ENCODE measurements around the gene KCMF1.

The KCMF1 gene

GRCh38 chr2:84986018-84986417 is 15.1 kb downstream of the KCMF1 start:
- DNase-seq = no peak

GRCh38 chr2:84989422-84989821 is 18.5 kb downstream of the KCMF1 start:
- no peak for DNase-seq

GRCh38 chr2:84989927-84990326 is 19.0 kb downstream of the KCMF1 start:
- DNase-seq = no peak

- no peak for DNase-seq
These were observed 20.6 kb downstream of the KCMF1 start for GRCh38 chr2:84991404-84992160.

- no peak for DNase-seq
These were observed 24.9 kb downstream of the KCMF1 start for GRCh38 chr2:84995826-84996225.

- no peak for DNase-seq
These were observed 25.9 kb downstream of the KCMF1 start for GRCh38 chr2:84996909-84997308.

GRCh38 chr2:84999553-84999955 is 28.6 kb downstream of the KCMF1 start:
- DNase-seq = no peak

- no peak for DNase-seq
These were observed 30.6 kb downstream of the KCMF1 start for GRCh38 chr2:85001595-85001994.

GRCh38 chr2:85002534-85002933 is 31.6 kb downstream of the KCMF1 start:
- no peak for DNase-seq

GRCh38 chr2:85008252-85008651 is 37.3 kb downstream of the KCMF1 start:
- DNase-seq = no peak

- DNase-seq = no peak
These were observed 38.2 kb downstream of the KCMF1 start for GRCh38 chr2:85009019-85009618.

- no peak for DNase-seq
These were observed 39.4 kb downstream of the KCMF1 start for GRCh38 chr2:85010404-85010803.

- no peak for DNase-seq
These were observed 40.1 kb downstream of the KCMF1 start for GRCh38 chr2:85011098-85011497.

GRCh38 chr2:85011747-85012146 is 40.8 kb downstream of the KCMF1 start:
- DNase-seq = no peak

GRCh38 chr2:85012431-85012830 is 41.5 kb downstream of the KCMF1 start:
- DNase-seq = no peak

GRCh38 chr2:85012855-85013254 is 41.9 kb downstream of the KCMF1 start:
- no peak for DNase-seq

GRCh38 chr2:85015653-85016360 is 44.8 kb downstream of the KCMF1 start:
- DNase-seq = no peak

GRCh38 chr2:85016446-85016845 is 45.5 kb downstream of the KCMF1 start:
- no peak for DNase-seq

GRCh38 chr2:85017411-85018048 is 46.6 kb downstream of the KCMF1 start:
- no peak for DNase-seq

GRCh38 chr2:85018049-85018447 is 47.1 kb downstream of the KCMF1 start:
- no peak for DNase-seq

- DNase-seq = no peak
These were observed 48.2 kb downstream of the KCMF1 start for GRCh38 chr2:85019121-85019520.

GRCh38 chr2:85022232-85022631 is 51.3 kb downstream of the KCMF1 start:
- DNase-seq = no peak

- no peak for DNase-seq
These were observed 53.5 kb downstream of the KCMF1 start for GRCh38 chr2:85024372-85025047.
